BLaER1 (cell line): ENCODE measurements around the gene NDOR1.

Experiments used
- H3K27ac ChIP-seq: shearing (Covaris generic); formaldehyde crosslinking; 2 replicates; pipeline ENCODE4 v1.8.1; 2022
- H3K27me3 ChIP-seq: shearing (Covaris generic); formaldehyde crosslinking; 2 replicates; pipeline ENCODE4 v1.8.1; 2022
- H3K36me3 ChIP-seq: shearing (Covaris generic); formaldehyde crosslinking; 2 replicates; pipeline ENCODE4 v1.8.1; 2022
- H3K4me1 ChIP-seq: shearing (Covaris generic); formaldehyde crosslinking; 2 replicates; pipeline ENCODE4 v1.8.1; 2022
- H3K4me2 ChIP-seq: shearing (Covaris generic); formaldehyde crosslinking; 2 replicates; pipeline ENCODE4 v1.8.1; 2022
- H3K4me3 ChIP-seq: shearing (Covaris generic); formaldehyde crosslinking; 2 replicates; pipeline ENCODE4 v1.8.1; 2022
- H3K9ac ChIP-seq: shearing (Covaris generic); formaldehyde crosslinking; 2 replicates; pipeline ENCODE4 v1.8.1; 2022
- H3K9me3 ChIP-seq: shearing (Covaris generic); formaldehyde crosslinking; 2 replicates; pipeline ENCODE4 v1.8.1; 2022
- H4K20me1 ChIP-seq: shearing (Covaris generic); formaldehyde crosslinking; 2 replicates; pipeline ENCODE4 v1.8.1; 2022
- Cebpa-rat ChIP-seq: shearing (Covaris generic); IDR thresholded peaks from 2 replicates; pipeline ENCODE4 v1.8.1; 2022

Gene NDOR1

DNA sequence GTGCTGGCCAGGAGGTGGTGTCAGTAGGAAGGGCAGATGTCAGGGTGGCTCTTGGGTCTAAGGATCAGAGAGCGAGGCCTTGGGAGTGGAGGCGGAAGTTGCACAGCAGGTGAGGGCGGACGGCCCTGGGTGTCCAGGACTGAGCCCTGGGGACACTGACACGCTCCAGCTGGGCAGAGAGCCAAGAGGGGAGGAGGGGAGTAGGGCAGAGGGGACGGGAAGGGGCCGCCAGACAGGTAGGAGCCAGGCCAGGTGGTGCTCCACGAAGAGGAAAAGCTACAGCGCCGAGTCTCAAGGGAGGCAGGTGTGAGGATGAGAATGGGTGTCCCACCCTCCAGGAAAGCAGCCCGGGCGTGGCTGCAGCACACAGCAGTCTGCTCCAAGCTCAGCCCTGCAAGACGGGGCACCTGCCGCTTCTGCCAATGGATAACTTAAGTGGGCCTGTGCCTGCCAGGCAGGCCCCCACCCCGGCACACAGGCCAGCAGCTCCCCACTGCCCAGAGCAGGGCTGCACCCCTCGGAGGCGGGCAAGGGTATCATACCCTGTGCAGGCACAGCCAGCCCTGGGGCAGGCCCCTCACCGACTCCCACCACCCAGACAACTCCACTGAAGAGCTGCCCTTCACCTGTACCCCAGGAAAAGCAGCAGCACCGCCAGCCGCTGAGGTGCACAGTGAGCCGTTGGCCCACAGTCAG is 9.8 kb upstream of the NDOR1 start:
- Histone ChIP-seq H3K27me3 (peaks cover 4% of the 10 kb centered on the region; the same call in 1 of the 2 replicates), H4K20me1 (peaks cover 84% of the 10 kb centered on the region), H3K36me3 (peaks cover 32% of the 10 kb centered on the region), H3K4me3 (no peak overlapping the region), H3K4me2 (no peak overlapping the region), H3K4me1 (peaks cover 69% of the 10 kb centered on the region), H3K27ac (peak overlapping the region; percentile 30; the same call in 1 of the 2 replicates), H3K9me3 (no peaks in the 10 kb centered on the region), H3K9ac (peak overlapping the region; percentile 48; the same call in 1 of the 2 replicates)
- TF ChIP-seq Cebpa-rat: no peak

GRCh38 chr9:137198051-137198901 is 7.2 kb upstream of the NDOR1 start:
- Histone ChIP-seq H3K9ac (peak overlapping the region; percentile 69), H3K4me2 (peak overlapping the region; percentile 100), H3K4me1 (peaks cover 67% of the 10 kb centered on the region), H4K20me1 (peaks cover 84% of the 10 kb centered on the region), H3K27me3 (peaks cover 4% of the 10 kb centered on the region; the same call in 1 of the 2 replicates), H3K36me3 (peaks cover 6% of the 10 kb centered on the region; the same call in 1 of the 2 replicates), H3K4me3 (peak overlapping the region; percentile 17; the same call in 1 of the 2 replicates), H3K9me3 (no peaks in the 10 kb centered on the region), H3K27ac (0 out of 2 replicates have a peak overlapping the region, but pooled peaks have one; percentile 22)
- no peak for TF ChIP-seq Cebpa-rat

DNA sequence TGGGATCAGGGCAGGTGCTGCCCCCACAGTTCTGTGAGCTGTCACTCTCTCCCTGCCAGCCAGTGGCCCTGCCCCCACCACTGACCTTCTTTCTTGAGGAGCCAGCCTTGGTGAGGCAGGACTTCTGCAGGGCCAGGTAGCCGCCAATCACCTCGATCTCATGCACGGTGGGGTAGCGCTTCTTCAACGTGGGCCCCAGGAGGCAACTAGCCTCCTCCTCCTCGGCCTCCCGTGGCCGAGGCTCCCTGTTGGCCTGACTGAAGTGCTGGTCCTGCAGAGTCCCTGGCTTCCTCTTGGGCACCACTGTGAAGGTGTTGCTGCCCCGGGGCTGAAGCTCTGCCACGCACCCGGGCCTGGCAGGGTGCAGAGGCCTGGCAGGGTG is 6.6 kb upstream of the NDOR1 start:
- no peak for TF ChIP-seq Cebpa-rat
- peaks cover 4% of the 10 kb centered on the region; the same call in 1 of the 2 replicates for H3K27me3 ChIP-seq
- H3K4me3 ChIP-seq: peak overlapping the region; percentile 88; the same call in 1 of the 2 replicates
- peak overlapping the region; percentile 100 for H3K4me2 ChIP-seq
- peaks cover 84% of the 10 kb centered on the region for H4K20me1 ChIP-seq
- peak overlapping the region; percentile 69 for H3K9ac ChIP-seq
- H3K36me3 ChIP-seq: peaks cover 4% of the 10 kb centered on the region; the same call in 1 of the 2 replicates
- H3K9me3 ChIP-seq: no peaks in the 10 kb centered on the region
- no peak overlapping the region for H3K27ac ChIP-seq
- H3K4me1 ChIP-seq: peaks cover 67% of the 10 kb centered on the region

- TF ChIP-seq Cebpa-rat: no peak
- H3K9ac ChIP-seq: peak overlapping the region; percentile 69
Observed at GRCh38 chr9:137199411-137200121, 5.9 kb upstream of the NDOR1 start.

DNA sequence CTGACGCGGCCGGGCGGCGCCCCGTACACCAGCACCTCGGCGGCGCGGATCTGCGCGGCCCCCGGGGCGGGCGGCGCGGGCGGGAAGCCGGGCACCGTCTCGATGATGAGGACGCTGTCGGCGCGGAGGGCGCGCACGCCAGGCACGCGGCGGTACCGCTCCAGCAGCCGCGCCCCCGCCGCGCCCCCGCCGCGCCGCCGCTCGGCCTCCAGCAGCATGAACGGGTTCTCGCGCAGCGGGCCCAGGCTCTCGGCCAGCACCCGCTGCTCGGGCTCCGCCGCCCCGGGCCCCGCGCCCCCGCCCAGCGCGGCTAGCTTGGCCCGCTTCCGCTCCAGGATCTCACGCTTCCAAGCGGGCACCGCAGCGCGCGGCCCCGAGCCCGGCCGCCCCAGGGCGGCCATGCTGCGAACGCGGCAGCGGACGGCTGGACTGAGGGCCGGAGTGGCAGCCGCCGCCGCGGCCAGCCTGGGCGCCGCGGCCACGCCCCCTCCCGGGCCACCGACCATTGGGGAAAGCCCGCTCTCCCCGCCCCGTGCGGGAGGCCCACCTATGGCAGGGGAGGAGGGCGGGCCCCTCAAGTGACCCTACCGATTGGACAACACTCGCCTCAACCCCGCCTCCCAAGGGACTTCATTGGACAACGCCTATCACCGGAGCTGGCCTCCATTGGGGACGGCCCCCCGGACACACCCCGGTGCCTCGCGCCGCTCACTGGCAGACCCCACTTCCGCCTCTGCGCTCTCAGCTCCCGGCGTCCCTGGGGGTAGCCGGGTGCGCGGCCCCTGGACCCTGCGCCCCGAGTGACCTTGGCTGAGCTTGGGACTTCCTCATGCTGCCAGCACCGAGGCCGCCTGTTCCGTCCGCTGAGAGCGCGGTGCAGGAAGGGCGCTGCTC is 4.9 kb upstream of the NDOR1 start, which contains the start of gene TPRN:
TSS of gene TPRN (minus strand) at position 431 of the 894 bp plus-strand sequence. CDS start at position 401, 30 bp downstream.
- Histone ChIP-seq H3K4me1 (peaks cover 69% of the 10 kb centered on the region), H3K9me3 (no peaks in the 10 kb centered on the region), H3K9ac (peak within 1 kb of the TSS; percentile 86), H3K4me2 (peak within 1 kb of the TSS; percentile 100), H4K20me1 (peaks cover 81% of the 10 kb centered on the region), H3K4me3 (peak within 1 kb of the TSS; percentile 88), H3K27me3 (peaks cover 4% of the 10 kb centered on the region; the same call in 1 of the 2 replicates), H3K27ac (peak within 1 kb of the TSS; percentile 83), H3K36me3 (no peaks in the 10 kb centered on the region; the same call in 1 of the 2 replicates)
- no peak for TF ChIP-seq Cebpa-rat

More at GRCh38 chr9:137199411-137200121, 5.9 kb upstream of the NDOR1 start:
- Histone ChIP-seq H3K9me3 (no peaks in the 10 kb centered on the region), H3K4me2 (peak overlapping the region; percentile 100), H3K4me3 (peak overlapping the region; percentile 88), H3K4me1 (peaks cover 67% of the 10 kb centered on the region), H3K36me3 (peaks cover 4% of the 10 kb centered on the region; the same call in 1 of the 2 replicates), H4K20me1 (peaks cover 84% of the 10 kb centered on the region), H3K27me3 (peaks cover 4% of the 10 kb centered on the region; the same call in 1 of the 2 replicates), H3K27ac (no peak overlapping the region)

- H3K9ac ChIP-seq: peak overlapping the region; percentile 86
- H3K36me3 ChIP-seq: no peaks in the 10 kb centered on the region; the same call in 1 of the 2 replicates
- H3K4me3 ChIP-seq: peak overlapping the region; percentile 88
- peak overlapping the region; percentile 83 for H3K27ac ChIP-seq
- H4K20me1 ChIP-seq: peaks cover 81% of the 10 kb centered on the region
- peaks cover 4% of the 10 kb centered on the region; the same call in 1 of the 2 replicates for H3K27me3 ChIP-seq
- H3K4me2 ChIP-seq: peak overlapping the region; percentile 100
- peaks cover 74% of the 10 kb centered on the region for H3K4me1 ChIP-seq
- no peaks in the 10 kb centered on the region for H3K9me3 ChIP-seq
- TF ChIP-seq Cebpa-rat: no peak
Observed at GRCh38 chr9:137201205-137201868, 4.2 kb upstream of the NDOR1 start.

DNA sequence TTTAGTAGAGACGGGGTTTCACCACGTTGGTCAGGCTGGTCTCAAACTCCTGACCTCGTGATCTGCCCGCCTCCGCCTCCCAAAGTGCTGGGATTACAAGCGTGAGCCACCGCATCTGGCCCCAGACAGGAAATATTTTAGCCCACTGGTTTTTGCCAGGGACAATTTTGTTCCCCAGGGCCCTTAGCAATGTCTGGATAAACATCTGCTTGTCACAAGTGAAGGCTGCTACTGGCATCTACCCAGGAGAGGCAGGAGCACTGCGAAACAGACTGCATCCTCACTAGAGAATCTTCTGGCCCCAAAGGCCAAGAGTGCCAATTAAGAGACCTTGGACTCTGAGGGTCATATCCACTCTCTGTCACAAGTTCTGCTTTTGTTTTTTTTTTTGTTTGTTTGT is 2.5 kb upstream of the NDOR1 start:
- TF ChIP-seq Cebpa-rat: no peak
- Histone ChIP-seq H3K9me3 (no peaks in the 10 kb centered on the region), H3K4me1 (peaks cover 78% of the 10 kb centered on the region), H3K36me3 (peaks cover 12% of the 10 kb centered on the region), H3K9ac (peak overlapping the region; percentile 56; the same call in 1 of the 2 replicates), H3K4me3 (no peak overlapping the region), H3K27me3 (peaks cover 4% of the 10 kb centered on the region; the same call in 1 of the 2 replicates), H4K20me1 (peaks cover 77% of the 10 kb centered on the region), H3K4me2 (peak overlapping the region; percentile 100), H3K27ac (peak overlapping the region; percentile 41)

- H3K27ac ChIP-seq: peak overlapping the region; percentile 91
Observed at GRCh38 chr9:137204731-137205125, 772 bp upstream of the NDOR1 start.

More at GRCh38 chr9:137204731-137205125, 772 bp upstream of the NDOR1 start:
- Histone ChIP-seq H3K9ac (peak overlapping the region; percentile 91), H3K4me2 (peak overlapping the region; percentile 100), H3K4me3 (peak overlapping the region; percentile 84), H3K9me3 (no peaks in the 10 kb centered on the region), H4K20me1 (peaks cover 59% of the 10 kb centered on the region), H3K27me3 (no peaks in the 10 kb centered on the region), H3K36me3 (peaks cover 25% of the 10 kb centered on the region), H3K4me1 (peaks cover 64% of the 10 kb centered on the region)
- no peak for TF ChIP-seq Cebpa-rat
